NB4 (cell line): ENCODE data around the gene CHST15.

Source experiments
- DNase-seq: peaks from one replicate; pipeline ENCODE4 v3.0.0; 2010; ENCODE audit warnings: low read depth
- H3K4me3 ChIP-seq: one replicate; pipeline ENCODE4 v1.5.1; 2011; ENCODE audit warnings: mild to moderate bottlenecking, low read depth, low read length, moderate library complexity
- MYC ChIP-seq: IDR thresholded peaks from 2 replicates; pipeline ENCODE4 v1.6.1; 2011; ENCODE audit warnings: low read depth, low read length
- POLR2A ChIP-seq: IDR thresholded peaks from 2 replicates; pipeline ENCODE4 v1.6.1; 2011; ENCODE audit warnings: mild to moderate bottlenecking; ENCODE audit not compliant: insufficient read length; ENCODE audit errors: extremely low read depth
- TF ChIP-seq, protein P1 (sequence below): IDR thresholded peaks from one replicate; pipeline ENCODE4 v1.5.1; 2012; ENCODE audit warnings: low read depth, low read length
- TF ChIP-seq, protein P2 (sequence below): IDR thresholded peaks from 2 replicates; pipeline ENCODE4 v1.6.1; 2011; ENCODE audit warnings: low read depth, low read length

CHST15 gene

DNA sequence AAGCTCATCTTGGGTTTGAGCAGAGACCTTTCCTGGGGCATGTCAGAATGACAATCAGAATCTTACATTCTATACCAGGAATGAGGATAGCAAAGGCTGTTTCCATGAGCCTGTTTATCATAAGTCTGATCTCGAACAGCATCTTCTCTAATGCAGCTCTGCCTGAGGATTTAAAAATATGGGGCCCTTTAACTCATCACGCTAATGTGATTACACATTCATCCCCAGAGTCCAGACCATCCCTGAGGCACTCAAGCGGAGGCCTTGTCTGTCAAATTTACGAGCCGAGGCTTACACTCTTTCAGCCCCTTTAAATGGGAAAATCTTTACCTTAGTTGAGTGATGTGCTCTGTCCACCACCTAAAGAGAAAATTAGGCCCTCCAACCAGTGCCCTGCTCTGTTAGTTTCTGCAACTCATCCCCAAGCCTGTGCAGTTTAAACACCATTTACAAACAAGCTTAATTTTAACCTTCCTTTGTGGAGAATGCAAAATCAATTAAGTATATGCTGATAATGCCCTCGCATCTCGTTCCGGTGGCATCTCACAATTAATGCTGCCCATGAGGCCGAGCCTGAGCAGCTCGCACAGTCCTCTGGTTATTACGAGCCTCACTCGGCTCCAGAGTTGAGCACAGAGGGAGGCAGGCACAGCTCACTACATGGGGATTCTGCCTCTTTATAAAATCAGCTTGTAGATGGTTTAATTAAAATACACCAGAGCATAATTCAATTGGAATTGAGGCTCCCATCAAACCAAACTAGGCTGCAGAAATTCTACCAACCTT lies 16.0 kb downstream of the CHST15 start:
- DNase-seq = no peak
- TF ChIP-seq, protein P1, sequence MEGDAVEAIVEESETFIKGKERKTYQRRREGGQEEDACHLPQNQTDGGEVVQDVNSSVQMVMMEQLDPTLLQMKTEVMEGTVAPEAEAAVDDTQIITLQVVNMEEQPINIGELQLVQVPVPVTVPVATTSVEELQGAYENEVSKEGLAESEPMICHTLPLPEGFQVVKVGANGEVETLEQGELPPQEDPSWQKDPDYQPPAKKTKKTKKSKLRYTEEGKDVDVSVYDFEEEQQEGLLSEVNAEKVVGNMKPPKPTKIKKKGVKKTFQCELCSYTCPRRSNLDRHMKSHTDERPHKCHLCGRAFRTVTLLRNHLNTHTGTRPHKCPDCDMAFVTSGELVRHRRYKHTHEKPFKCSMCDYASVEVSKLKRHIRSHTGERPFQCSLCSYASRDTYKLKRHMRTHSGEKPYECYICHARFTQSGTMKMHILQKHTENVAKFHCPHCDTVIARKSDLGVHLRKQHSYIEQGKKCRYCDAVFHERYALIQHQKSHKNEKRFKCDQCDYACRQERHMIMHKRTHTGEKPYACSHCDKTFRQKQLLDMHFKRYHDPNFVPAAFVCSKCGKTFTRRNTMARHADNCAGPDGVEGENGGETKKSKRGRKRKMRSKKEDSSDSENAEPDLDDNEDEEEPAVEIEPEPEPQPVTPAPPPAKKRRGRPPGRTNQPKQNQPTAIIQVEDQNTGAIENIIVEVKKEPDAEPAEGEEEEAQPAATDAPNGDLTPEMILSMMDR = no peak
- no peak for TF ChIP-seq POLR2A
- TF ChIP-seq, protein P2, sequence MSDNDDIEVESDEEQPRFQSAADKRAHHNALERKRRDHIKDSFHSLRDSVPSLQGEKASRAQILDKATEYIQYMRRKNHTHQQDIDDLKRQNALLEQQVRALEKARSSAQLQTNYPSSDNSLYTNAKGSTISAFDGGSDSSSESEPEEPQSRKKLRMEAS = no peak
- no peak for TF ChIP-seq MYC
- no peak overlapping the region for H3K4me3 ChIP-seq

- H3K4me3 ChIP-seq = no peak overlapping the region
- no peak for TF ChIP-seq MYC
- TF ChIP-seq, protein P2 = no peak
- TF ChIP-seq, protein P1 = no peak
- no peak for DNase-seq
Measured at GRCh38 chr10:124076148-124076733, 17.2 kb downstream of the CHST15 start.

DNA sequence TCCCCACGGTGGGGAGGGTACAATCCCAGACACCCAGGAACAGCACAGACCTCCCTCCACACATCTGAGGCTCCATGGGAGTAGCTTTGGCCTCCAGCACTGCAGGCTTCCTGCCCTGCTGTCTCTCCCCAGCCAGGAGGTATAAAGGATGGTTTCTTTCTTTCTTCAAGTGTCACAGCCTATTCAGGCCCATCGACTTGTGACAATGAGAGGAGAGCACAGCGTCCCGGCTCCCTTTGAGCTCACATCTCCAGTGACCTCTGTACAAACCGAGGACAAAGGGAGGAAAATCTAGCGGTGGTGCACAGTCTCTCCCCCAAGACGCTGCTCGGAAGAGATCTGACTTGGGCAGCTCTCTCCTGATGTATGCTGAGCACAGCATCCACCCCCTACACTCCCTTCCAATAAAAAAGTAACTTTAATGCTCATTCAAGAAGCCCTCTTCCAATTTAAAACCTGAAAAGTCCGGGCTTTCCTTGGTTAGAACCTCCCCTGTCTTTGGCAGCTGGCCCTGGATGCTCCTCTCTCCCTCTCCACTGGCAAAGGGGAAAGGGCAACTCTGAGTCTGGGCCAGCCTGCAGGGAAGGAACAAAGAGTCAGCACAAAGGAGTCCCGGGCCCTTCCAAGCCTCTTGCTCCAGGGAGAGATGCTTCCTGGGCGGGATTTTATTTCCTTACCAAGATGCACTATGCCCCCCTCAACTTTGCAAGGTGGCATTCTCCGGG lies 18.0 kb downstream of the CHST15 start:
- no peak overlapping the region for H3K4me3 ChIP-seq
- TF ChIP-seq, protein P2 = no peak
- no peak for TF ChIP-seq POLR2A
- DNase-seq = no peak

GRCh38 chr10:124074501-124075109 lies 18.8 kb downstream of the CHST15 start:
- peak; percentile 61 for DNase-seq
- no peak for TF ChIP-seq MYC
- TF ChIP-seq, protein P2 = no peak
- TF ChIP-seq, protein P1 = no peak
- TF ChIP-seq POLR2A = no peak
- no peak overlapping the region for H3K4me3 ChIP-seq

DNA sequence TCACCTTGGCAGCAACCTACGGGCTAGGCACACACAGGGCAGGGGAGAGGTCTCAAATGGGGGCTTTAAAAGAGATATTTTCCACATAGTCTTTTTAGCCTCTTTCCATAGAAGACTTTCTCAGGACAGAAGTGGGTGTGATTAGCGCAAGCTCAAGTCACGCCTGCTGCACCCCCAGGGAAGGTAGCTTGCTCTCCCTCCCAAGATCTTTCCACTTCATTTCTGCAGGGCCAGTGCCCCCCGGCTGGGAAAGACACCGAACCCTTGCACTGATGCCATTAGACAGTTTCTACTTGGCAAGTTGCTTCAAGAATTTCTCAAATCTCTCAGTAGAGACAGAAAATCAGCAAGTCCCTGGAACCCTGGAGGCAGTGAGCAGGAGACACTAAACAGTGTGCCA lies 19.4 kb downstream of the CHST15 start:
- TF ChIP-seq, protein P1 = no peak
- no peak for TF ChIP-seq MYC
- no peak for TF ChIP-seq POLR2A
- TF ChIP-seq, protein P2 = no peak
- DNase-seq = no peak
- no peak overlapping the region for H3K4me3 ChIP-seq

GRCh38 chr10:124072541-124072940 lies 20.9 kb downstream of the CHST15 start:
- H3K4me3 ChIP-seq = no peak overlapping the region
- TF ChIP-seq, protein P1 = no peak
- TF ChIP-seq, protein P2 = no peak
- TF ChIP-seq MYC = no peak
- TF ChIP-seq POLR2A = no peak
- no peak for DNase-seq
